ENCODE measurements around the gene SGMS1.
"Not testable (repeated sequence)": the region's sequence is repeated elsewhere in the genome, so short reads cannot be mapped to it uniquely, and the experiment has no call there.

Gene SGMS1

GRCh38 chr10:50552771-50553535 lies 70.8 kb downstream of the SGMS1 start:
- peak; percentile 28 for DNase-seq

GRCh38 chr10:50552308-50552707 lies 71.4 kb downstream of the SGMS1 start:
- DNase-seq, result peak; percentile 91

- no peak for DNase-seq
Measured at GRCh38 chr10:50551894-50552293, 71.9 kb downstream of the SGMS1 start.

- no peak for DNase-seq
Measured at GRCh38 chr10:50550291-50550839, 73.4 kb downstream of the SGMS1 start.

GRCh38 chr10:50549186-50549585 lies 74.6 kb downstream of the SGMS1 start:
- not testable (repeated sequence) for DNase-seq

GRCh38 chr10:50548481-50548880 lies 75.3 kb downstream of the SGMS1 start:
- peak; percentile 52 for DNase-seq

- DNase-seq, result not testable (repeated sequence)
Measured at GRCh38 chr10:50546287-50546686, 77.5 kb downstream of the SGMS1 start.

GRCh38 chr10:50545846-50546245 lies 77.9 kb downstream of the SGMS1 start:
- no peak for DNase-seq

GRCh38 chr10:50544857-50545429 lies 78.8 kb downstream of the SGMS1 start:
- no peak for DNase-seq

- no peak for DNase-seq
Measured at GRCh38 chr10:50544095-50544856, 79.5 kb downstream of the SGMS1 start.

- no peak for DNase-seq
Measured at GRCh38 chr10:50542871-50543270, 80.9 kb downstream of the SGMS1 start.

- DNase-seq, result no peak
Measured at GRCh38 chr10:50541921-50542320, 81.8 kb downstream of the SGMS1 start.

GRCh38 chr10:50541317-50541716 lies 82.4 kb downstream of the SGMS1 start:
- DNase-seq, result no peak

- no peak for DNase-seq
Measured at GRCh38 chr10:50540826-50541122, 83.0 kb downstream of the SGMS1 start.

GRCh38 chr10:50540069-50540825 lies 83.5 kb downstream of the SGMS1 start:
- no peak for DNase-seq

GRCh38 chr10:50538555-50539398 lies 85.0 kb downstream of the SGMS1 start:
- DNase-seq, result no peak

GRCh38 chr10:50536617-50537240 lies 87.0 kb downstream of the SGMS1 start:
- DNase-seq, result no peak

- DNase-seq, result peak; percentile 67
Measured at GRCh38 chr10:50534748-50535376, 88.9 kb downstream of the SGMS1 start.

GRCh38 chr10:50533296-50533695 lies 90.5 kb downstream of the SGMS1 start:
- DNase-seq, result no peak

GRCh38 chr10:50531388-50532077 lies 92.2 kb downstream of the SGMS1 start:
- no peak for DNase-seq
